AML-193 (cell line): ENCODE data around the gene DLG4.

Source experiments
- DNase-seq, 2 experiments: peaks; one replicate each; lab custom pipeline; 2025; lab: John Stamatoyannopoulos, UW

The DLG4 gene

DNA sequence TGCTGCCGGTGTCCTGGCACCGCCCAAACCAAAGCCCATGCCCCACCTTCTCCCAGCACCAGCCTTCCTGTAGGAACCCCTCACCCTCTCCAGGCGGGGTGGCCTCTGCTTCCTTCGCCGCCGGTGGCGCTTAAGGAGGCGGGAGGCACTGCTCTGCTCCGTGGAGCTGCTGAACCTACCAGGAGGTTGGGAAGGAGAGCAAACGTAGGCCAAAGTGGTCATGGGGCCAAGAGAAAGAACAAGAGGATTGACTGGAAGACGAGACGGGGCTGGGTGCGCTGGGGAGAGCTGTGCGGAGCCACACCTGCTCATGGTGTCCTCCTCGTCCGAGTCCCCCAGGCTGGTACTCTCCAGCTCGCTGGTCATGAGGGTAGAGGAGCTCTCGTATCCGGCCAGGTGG is 9.9 kb upstream of the DLG4 start:
- DNase-seq, result no peak

DNA sequence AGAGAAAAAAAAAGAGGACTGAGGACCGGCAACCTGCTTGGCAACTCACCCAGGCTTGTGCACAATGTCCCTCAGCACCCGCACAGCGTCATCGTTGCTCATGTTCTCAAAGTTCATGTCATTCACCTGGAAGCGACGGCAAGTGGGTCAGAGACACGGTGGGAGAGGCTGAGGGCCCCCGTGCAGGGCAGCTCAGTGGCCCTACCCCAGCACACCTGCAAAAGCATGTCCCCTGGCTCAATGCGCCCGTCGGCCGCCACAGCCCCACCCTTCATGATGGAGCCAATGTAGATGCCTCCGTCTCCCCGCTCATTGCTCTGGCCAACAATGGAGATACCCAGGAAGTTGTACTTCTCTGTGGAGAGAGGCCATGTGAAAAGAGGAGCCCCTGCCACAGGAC is 9.3 kb upstream of the DLG4 start:
- DNase-seq, result no peak

GRCh38 chr17:7226721-7227710 is 7.4 kb upstream of the DLG4 start:
- DNase-seq, result no peak

GRCh38 chr17:7225711-7226331 is 6.2 kb upstream of the DLG4 start:
- no peak for DNase-seq

DNA sequence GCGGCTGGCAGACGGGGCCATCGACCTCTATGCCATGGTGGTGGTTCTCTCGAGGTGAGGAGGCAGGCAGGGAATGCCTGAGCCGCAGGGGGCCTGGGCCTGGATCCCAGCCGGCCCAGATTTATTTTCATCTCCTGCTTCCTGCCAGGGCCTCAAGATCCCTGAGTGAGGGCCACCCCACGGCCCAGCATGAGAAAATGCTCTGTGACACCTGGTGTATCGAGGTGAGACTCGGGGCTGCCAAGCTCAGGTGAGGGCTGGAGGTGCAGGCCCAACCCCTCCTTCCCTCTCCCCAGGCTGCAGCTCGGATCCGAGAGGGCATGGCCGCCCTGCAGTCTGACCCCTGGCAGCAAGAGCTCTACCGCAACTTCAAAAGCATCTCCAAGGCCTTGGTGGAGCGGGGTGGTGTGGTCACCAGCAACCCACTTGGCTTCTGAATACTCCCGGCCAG is 5.0 kb upstream of the DLG4 start:
- DNase-seq, result no peak

DNA sequence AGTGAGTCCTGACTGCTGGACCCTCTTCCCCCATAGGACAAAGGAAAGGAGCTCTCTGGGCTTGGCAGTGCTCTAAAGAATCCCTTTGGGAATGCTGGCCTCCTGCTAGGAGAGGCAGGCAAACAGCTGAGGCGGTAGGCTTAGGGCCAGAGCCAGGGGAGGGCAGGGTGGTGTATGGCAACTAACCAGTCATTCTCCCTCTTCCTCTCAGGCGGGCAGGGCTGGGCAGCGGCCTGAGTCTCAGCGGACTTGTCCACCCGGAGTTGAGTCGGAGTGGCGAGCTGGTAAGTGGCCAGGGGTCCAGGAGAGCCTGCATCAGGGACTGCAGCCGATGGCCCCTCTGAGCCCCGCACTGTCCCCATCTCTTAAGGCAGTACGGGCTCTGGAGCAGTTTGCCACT is 4.5 kb upstream of the DLG4 start:
- no peak for DNase-seq

DNA sequence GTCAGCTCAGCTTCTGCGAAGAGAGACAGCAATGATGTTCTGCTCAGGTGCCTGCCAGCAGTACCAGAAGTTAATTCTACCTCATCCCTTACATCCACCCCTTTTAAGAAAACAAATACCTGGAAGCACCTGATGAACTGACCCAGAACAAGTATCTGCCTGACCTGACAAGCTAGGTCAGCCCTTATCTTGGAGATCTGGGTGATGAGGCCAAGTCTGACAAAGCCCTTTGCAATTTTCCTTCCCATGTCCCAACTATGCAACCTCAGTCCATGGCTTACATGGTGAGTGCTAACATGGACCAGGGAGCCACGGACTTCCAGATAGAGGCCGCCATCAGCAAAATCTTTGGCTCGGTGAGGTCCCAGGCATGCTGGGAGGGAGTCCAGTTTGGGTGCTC is 3.7 kb upstream of the DLG4 start:
- DNase-seq, result no peak

GRCh38 chr17:7222972-7223292 is 3.3 kb upstream of the DLG4 start:
- DNase-seq, result no peak

DNA sequence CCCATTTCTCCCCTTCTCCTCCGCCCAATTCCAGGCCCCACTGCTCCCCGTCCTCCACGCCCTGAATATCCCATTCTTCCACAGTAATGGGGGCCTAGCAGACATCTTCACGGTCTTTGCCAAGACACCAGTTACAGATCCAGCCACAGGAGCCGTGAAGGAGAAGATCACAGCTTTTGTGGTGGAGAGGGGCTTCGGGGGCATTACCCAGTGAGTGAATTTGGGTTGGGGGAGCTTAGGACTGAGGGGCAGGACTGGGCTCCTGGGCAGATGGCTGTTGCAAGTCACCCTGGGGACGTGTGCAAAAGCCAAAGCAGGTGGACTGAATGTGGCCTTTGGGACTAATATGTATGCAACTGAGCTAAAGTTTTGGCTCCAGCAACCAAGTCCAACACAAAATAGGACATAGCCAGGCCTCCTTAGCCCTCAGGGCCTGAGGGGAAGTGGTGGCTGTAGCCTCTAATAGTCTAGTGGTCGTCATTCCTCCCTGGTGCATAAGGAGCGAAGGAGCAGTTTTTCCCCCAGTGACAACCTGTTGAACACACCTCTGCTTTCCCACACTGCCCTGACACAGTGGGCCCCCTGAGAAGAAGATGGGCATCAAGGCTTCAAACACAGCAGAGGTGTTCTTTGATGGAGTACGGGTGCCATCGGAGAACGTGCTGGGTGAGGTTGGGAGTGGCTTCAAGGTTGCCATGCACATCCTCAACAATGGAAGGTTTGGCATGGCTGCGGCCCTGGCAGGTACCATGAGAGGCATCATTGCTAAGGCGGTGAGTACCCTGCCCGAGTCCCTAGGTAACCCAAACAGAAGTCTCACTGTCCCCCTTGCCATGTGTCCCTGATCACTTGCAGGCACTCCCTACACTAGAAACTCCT is 2.7 kb upstream of the DLG4 start:
- no peak for DNase-seq

DNA sequence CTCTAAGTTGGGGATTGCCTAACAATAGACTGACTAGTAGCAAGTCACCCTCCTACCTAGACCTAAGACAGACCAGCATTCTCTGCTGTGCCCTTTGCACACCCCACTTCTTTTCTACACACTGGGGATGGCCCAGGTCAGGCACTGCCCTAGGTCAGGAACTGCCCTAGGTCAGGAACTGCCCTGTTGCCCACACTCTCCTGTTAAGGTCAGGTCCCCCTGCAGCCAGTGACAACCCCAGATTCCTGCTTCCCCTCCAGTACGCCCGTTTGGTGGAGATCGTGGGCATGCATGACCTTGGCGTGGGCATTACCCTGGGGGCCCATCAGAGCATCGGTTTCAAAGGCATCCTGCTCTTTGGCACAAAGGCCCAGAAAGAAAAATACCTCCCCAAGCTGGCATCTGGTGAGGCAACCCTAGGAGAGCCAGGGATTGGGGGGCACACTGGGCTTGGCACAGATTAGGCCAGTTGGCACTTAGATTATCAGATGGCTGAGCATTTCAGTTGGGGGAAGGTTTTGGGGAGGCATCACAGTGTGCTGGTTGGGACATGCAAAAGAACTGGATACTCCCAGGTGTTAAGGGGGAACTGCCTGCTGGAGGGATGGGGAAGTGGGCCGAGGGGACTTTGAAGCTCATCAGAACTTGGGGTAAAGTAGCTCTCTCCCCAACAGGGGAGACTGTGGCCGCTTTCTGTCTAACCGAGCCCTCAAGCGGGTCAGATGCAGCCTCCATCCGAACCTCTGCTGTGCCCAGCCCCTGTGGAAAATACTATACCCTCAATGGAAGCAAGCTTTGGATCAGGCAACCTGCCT is 1.8 kb upstream of the DLG4 start:
- DNase-seq, result no peak

GRCh38 chr17:7220593-7221277 is 1.1 kb upstream of the DLG4 start:
- DNase-seq, result peak; percentile 22 to 32

DNA sequence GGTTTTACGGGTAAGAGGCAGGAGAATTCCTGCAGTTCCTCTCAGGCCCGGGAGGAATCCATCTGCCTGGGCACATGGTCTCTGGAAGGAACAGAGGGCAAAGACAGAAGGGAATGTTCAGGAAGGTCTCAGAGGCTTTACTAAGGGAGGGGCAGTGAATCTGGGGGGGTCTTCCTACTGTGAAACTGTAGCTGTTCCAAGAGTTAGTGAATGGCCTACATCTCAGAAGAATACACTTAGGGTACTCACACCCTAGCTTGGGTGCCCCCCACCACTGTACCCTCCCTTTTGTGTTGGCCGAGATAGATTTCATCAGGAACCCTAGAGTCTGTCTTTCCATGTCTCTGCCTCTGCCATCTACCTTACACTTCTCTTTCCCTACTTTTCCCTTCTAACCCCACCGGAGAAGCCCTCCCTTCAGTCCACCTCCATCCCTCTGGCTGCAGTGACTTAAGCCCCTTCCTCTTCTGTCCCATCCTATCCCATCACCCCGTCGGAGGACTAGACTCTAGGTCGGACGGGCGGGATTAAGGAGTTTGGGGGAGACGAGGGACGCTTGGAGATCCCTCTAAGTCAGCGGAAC is 316 bp downstream of the DLG4 start:
- DNase-seq, result no peak

GRCh38 chr17:7218758-7219157 is 878 bp downstream of the DLG4 start:
- DNase-seq, result no peak

GRCh38 chr17:7218166-7218565 is 1.5 kb downstream of the DLG4 start:
- no peak for DNase-seq

- peak; percentile 6 to 8 for DNase-seq
Measured at GRCh38 chr17:7217113-7217987, 2.3 kb downstream of the DLG4 start.

DNA sequence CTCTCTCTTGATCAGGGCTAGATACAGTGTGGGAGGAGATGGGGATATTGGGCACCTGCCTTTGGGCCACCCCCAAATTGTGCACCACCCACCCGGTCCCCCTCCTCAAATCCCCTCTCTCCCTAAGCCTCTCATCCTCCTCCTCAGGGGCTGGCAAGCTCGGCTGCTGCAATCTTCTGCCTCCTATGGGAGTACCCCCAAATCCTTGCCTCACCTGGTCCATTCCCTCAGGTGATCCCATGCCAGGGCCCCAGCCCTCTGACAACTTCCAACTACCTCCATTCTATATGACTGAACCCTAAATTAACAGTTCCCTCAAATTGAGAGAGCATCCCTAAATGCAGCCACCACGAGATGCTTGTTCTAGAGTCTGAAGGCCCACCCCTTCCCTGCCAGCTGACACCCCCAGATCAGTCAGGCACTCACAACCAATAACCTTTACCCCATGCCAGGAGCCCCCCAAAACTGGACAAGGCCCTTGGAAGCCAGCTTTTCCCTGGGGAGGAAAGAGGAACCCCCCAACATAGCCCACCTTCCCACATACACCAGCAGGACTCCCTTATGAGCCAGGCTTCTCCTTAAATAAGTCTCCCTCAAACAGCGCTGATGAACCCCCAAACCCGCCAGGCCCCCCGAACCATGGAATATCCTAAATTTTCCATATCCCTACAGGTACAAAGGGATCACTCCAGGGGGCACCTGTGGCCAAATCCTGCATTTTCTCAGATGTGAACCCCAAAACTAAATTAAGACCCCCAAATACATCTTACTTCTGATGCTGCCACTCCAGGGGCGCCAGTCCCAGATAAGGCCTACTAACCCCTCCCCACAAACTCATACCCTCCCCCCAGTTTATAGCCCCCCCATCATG is 3.2 kb downstream of the DLG4 start:
- no peak for DNase-seq

GRCh38 chr17:7215652-7216180 is 3.9 kb downstream of the DLG4 start:
- DNase-seq, result no peak

GRCh38 chr17:7215136-7215638 is 4.4 kb downstream of the DLG4 start:
- DNase-seq, result no peak
